NCI-H1417 treated with DMSO at 0.1 percent for 48 hours (cell line): ENCODE data around the gene NATD1.

Experiments used
- DNase-seq: peaks from one replicate; lab custom pipeline; 2025; lab: John Stamatoyannopoulos, UW

NATD1 gene

GRCh38 chr17:21214777-21215541 is 38.3 kb downstream of the NATD1 start:
- no peak for DNase-seq

GRCh38 chr17:21214015-21214776 is 39.0 kb downstream of the NATD1 start, which contains the start of gene TMEM11:
Gene TMEM11, minus strand, starts transcription at chr17:21214161. Its CDS starts 9 bp downstream, at chr17:21214152.
- peak; percentile 57 for DNase-seq

- DNase-seq: no peak
Measured at GRCh38 chr17:21213638-21214014, 39.6 kb downstream of the NATD1 start.

GRCh38 chr17:21212826-21213637 is 40.2 kb downstream of the NATD1 start:
- no peak for DNase-seq

GRCh38 chr17:21211825-21212479 is 41.3 kb downstream of the NATD1 start:
- DNase-seq: no peak

GRCh38 chr17:21210411-21211076 is 42.7 kb downstream of the NATD1 start:
- no peak for DNase-seq

- DNase-seq: no peak
Measured at GRCh38 chr17:21209511-21210175, 43.6 kb downstream of the NATD1 start.

GRCh38 chr17:21208352-21208751 is 44.9 kb downstream of the NATD1 start:
- no peak for DNase-seq

GRCh38 chr17:21204935-21205334 is 48.3 kb downstream of the NATD1 start:
- no peak for DNase-seq

GRCh38 chr17:21202512-21202911 is 50.7 kb downstream of the NATD1 start:
- no peak for DNase-seq

- no peak for DNase-seq
Measured at GRCh38 chr17:21201874-21202273, 51.3 kb downstream of the NATD1 start.

- DNase-seq: no peak
Measured at GRCh38 chr17:21201298-21201595, 52.0 kb downstream of the NATD1 start.

GRCh38 chr17:21200590-21201297 is 52.5 kb downstream of the NATD1 start:
- DNase-seq: no peak

GRCh38 chr17:21199856-21200255 is 53.4 kb downstream of the NATD1 start:
- DNase-seq: no peak

GRCh38 chr17:21199311-21199710 is 53.9 kb downstream of the NATD1 start:
- no peak for DNase-seq

GRCh38 chr17:21198411-21198810 is 54.8 kb downstream of the NATD1 start:
- no peak for DNase-seq

GRCh38 chr17:21196126-21196525 is 57.1 kb downstream of the NATD1 start:
- DNase-seq: no peak

GRCh38 chr17:21194703-21195102 is 58.5 kb downstream of the NATD1 start:
- no peak for DNase-seq

- DNase-seq: no peak
Measured at GRCh38 chr17:21194226-21194625, 59.0 kb downstream of the NATD1 start.

GRCh38 chr17:21193031-21193430 is 60.2 kb downstream of the NATD1 start:
- DNase-seq: no peak
